Esophagus mucosa (tissue), 1 donor: Measurements from ENCODE around the gene NDOR1. TPM values are rescaled to one million over a fixed set of nuclear protein-coding genes. Genes with fewer than 3 reads are reported as not detected.

ENCODE experiments used
- ATAC-seq: fragments of 200-7000 bp; cut with Tn5 transposase; one replicate; pipeline ENCODE4 v1.9.1; 2020
- total RNA-seq: library from RNA; stranded (reverse); gene quantifications from one replicate; pipeline ENCODE4 v1.2.4, GENCODE V29; 2023
- donor health status: DM: yes; HTN: yes; CAD: no.

Gene NDOR1
- total RNA-seq, 1 donor from 2014 or later: 8.6 TPM

- ATAC-seq: peak; percentile 5
Observed at GRCh38 chr9:137167747-137168572, 37.5 kb upstream of the NDOR1 start.

DNA sequence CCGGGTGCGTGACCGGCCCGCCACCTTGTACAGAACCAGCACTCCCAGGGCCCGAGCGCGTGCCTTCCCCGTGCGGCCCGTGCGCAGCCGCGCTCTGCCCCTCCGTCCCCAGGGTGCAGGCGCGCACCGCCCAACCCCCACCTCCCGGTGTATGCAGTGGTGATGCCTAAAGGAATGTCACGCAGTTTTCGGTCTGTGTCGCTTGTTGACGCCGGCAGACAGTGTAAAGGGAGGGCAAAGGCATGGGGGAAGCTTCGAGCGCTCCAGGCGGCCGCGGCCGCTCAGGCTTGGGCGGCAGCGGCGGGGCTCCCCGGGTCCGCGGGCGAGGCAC, 37.0 kb upstream of the NDOR1 start:
- no peak for ATAC-seq

GRCh38 chr9:137168904-137169856, 36.3 kb upstream of the NDOR1 start:
- ATAC-seq: peak; percentile 40

- no peak for ATAC-seq
Observed at GRCh38 chr9:137169896-137170358, 35.6 kb upstream of the NDOR1 start, which contains the start of gene LRRC26. TSS of gene LRRC26 (minus strand) at chr9:137170051. CDS start at chr9:137169943, 108 bp downstream.

- ATAC-seq: no peak
Observed at GRCh38 chr9:137170486-137171148, 34.9 kb upstream of the NDOR1 start.

- ATAC-seq: no peak
Observed at GRCh38 chr9:137171149-137171900, 34.2 kb upstream of the NDOR1 start.

DNA sequence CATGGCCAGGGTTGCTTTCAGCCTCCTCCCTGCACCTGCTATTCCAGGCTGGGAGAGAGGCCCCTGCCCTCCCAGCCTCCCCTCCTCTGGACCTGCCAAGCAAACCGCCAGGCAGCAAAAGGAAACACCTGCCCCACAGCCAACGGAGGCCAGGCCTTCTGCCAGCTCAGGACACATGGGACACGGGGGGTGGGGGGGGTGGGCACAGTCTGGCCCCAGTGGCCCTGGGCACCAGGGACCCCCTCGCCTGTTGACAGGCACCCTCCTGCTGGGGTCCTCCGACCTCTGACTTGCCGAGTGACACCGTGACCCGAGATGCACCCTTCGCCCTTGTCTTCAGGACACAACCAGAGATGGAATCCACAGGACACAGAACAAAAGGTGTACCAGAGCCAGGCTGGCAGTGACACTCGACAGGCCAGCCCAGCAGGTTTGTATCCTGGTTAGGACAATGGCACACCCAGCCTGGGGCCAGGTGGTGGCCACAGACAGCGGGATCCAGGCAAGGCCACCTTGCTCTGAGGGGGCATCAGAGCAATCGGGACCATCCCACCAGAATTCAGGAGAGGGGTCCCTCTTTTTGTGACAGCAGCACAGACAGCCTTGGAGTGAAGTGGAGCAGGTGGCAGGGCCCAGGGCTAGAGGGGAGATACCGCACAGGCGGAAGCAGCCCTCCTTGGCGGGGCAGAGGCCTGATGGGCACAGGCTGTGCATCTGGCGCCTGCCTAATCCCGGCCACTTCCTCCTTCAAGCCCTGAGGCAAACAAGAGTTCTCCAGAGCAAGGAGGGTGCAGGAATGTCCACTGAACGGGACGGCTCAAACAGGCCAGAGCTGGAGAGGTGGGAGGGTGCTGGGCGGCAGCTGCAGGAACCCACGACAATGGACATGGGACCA, 32.4 kb upstream of the NDOR1 start:
- peak; percentile 38 for ATAC-seq

GRCh38 chr9:137173796-137174664, 31.5 kb upstream of the NDOR1 start:
- ATAC-seq: no peak

- ATAC-seq: peak; percentile 2
Observed at GRCh38 chr9:137174722-137175293, 30.7 kb upstream of the NDOR1 start.

- ATAC-seq: no peak
Observed at GRCh38 chr9:137175345-137175961, 30.0 kb upstream of the NDOR1 start.

DNA sequence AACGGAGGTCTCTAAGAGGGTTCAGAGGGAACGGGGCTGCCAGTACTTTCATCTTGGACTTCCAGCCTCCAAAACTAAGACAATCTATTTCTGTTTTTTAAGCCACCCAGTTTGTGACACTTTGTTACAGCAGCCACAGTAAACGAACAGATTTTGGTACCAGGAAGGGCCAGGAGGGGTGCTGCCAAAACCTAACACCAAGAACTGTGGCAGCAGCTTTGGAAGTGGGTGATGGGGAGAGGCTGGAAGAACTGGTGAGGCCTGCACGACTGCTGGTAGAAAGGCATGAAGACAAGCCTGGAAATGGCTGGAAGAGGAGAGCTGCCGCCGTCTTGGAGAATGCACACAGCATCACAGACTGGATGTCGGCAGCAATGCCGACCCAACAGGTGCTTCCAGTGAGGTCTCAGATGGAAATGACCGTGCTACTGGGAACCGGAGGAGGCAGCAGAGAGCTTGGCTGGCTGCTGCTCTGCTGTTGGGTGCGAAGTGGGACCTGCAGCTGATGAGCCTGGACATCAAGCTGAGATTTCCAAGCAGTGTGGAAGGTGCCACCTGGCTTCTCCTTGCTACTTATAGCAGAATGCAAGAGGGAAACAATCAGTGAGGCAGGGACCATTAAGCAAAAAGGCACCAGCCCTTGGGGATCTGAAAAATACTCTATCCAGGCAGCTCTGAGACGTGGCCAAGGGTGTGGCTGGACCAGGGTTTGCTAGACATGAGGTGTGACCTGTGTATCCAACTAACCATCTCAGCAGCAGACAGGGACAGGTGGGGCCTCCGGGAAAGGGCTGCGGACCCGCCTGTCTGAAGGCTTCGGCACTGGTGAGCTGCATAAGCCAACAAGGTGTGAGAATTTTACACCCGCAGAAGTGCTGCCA, 29.0 kb upstream of the NDOR1 start:
- peak; percentile 47 for ATAC-seq

GRCh38 chr9:137178201-137178938, 27.1 kb upstream of the NDOR1 start:
- no peak for ATAC-seq

DNA sequence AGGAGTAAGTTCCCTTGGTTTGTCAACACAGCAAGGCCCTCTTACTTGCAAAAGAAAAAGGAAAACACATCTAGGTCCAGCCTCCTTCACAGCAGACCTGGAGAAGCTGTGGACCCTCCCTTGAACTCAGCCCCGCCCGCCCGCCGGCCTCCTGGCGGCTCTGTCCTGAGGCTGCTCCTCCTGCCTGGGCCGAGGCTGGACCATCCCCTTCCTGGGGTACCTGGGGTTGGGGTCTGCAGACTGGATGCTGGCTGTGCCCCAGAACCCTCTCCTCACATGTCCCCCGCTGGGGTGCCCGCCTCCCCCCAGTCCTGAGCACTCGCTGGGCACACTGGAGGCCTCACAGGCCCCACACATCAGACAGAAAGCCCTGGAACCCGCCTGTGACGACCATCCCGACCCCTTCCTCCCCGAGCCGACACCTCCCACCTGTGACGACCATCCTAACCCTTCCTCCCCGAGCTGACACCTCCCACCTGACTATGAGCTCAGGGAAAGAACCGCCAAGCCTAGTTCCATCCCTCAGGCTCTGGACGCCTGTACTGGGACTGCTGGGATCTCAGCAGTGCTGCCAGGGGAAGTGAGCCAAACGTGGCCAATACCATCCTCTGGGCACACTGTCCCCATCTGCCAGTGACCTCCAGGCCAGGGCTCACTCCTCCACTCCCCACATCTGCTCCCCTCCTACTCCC, 26.4 kb upstream of the NDOR1 start:
- no peak for ATAC-seq

DNA sequence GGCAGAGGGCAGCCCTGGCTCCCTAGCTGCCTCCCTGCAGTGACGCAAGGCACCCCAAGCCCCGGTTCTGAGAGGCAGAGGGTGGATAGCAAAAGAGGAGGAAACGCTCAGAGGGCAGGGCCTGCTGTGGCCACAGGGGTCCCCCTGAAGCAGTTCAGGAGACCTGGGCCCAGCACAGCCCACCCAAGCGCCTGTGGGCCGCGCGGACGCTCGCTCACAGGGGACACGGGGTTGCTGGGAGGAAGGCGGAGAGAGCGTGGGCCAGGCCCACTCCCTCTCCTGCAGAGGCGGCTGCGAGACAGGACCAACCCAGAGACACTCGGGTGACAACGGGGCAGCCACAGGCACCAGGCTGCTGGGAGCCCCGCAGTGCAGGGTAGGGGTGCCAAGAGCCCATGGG, 25.7 kb upstream of the NDOR1 start:
- ATAC-seq: no peak

DNA sequence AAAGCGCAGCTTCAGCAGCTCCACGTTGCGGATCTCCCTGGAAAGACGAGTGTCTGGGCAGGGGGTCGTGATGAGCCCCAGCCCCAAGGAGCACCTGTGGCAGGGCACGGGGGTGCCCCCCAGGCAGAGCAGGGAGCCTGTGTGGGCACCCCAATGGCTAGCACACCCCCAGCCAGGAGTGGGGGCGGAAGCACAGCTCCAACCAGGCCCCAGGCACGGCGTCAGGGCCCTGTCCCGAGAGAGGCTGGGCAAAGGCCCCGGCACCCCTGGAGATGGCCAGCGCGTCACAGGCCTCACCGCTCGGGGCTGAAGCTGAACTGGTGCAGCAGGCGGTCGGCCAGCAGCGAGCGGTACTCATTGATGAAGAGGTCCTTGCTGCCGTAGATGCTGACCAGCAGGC, 25.0 kb upstream of the NDOR1 start:
- no peak for ATAC-seq

- no peak for ATAC-seq
Observed at GRCh38 chr9:137181680-137182079, 23.8 kb upstream of the NDOR1 start.

GRCh38 chr9:137182836-137183235, 22.7 kb upstream of the NDOR1 start:
- ATAC-seq: no peak
